Central memory CD8-positive, alpha-beta T cell (primary cell): ENCODE measurements around the gene GH2.
"Not testable (repeated sequence)": the region's sequence is repeated elsewhere in the genome, so short reads cannot be mapped to it uniquely, and the experiment has no call there.

Experiments used
- ATAC-seq: fragments of 150-1000 bp; cut with Tn5 transposase; replicated peaks from 2 replicates; pipeline ENCODE4 v1.10.0; 2022; ENCODE audit warnings: mild to moderate bottlenecking, moderate FRiP score, moderate number of reproducible peaks; ENCODE audit not compliant: poor library complexity, severe bottlenecking; ENCODE audit errors: extremely low read depth
- DNase-seq, 2 donors: peaks; one replicate each; pipeline ENCODE4 v3.0.0; 2021; ENCODE audit warnings: low spot score in 2 of 2
- H3K27ac Mint-ChIP-seq: one replicate; pipeline ENCODE4 v1.8.0; 2022; ENCODE audit warnings: low read depth, mild to moderate bottlenecking, moderate library complexity, mixed read lengths
- H3K27me3 Mint-ChIP-seq: one replicate; pipeline ENCODE4 v1.8.0; 2022; ENCODE audit warnings: mixed read lengths
- H3K36me3 Mint-ChIP-seq: one replicate; pipeline ENCODE4 v1.8.0; 2022; ENCODE audit warnings: mild to moderate bottlenecking, moderate library complexity, mixed read lengths; ENCODE audit not compliant: insufficient read depth
- H3K4me1 Mint-ChIP-seq: one replicate; pipeline ENCODE4 v1.8.0; 2022; ENCODE audit warnings: mixed read lengths
- H3K4me3 Mint-ChIP-seq: one replicate; pipeline ENCODE4 v1.8.0; 2022; ENCODE audit warnings: mild to moderate bottlenecking, moderate library complexity, mixed read lengths
- H3K9me3 Mint-ChIP-seq: one replicate; pipeline ENCODE4 v1.8.0; 2022; ENCODE audit warnings: mixed read lengths

Gene GH2

DNA sequence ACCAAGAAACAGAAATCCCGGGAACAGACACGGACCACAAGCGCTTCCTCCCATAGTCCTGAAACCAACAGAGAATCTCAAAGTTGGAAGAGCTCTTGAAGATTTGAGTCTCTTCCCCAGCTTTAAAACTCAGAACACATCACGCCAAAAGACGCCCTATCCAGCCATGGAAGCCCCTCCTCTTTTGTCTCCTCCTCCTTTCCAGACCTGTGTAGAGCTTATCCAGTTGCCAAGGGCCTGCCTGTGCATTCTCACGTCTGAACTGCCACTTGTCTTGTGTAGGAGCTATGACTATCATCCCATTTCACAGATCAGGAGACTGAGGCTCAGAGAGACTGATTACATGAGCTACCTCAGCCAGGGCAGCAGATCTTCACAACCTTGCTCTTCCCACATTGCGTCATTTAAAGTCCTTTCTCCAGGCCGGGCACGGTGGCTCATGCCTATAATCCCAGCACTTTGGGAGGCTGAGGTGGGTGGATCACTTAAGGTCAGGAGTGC lies 932 bp upstream of the GH2 start:
- not testable (repeated sequence) for H3K9me3 Mint-ChIP-seq, H3K4me3 Mint-ChIP-seq, H3K27me3 Mint-ChIP-seq, H3K36me3 Mint-ChIP-seq, H3K4me1 Mint-ChIP-seq, ATAC-seq, DNase-seq, H3K27ac Mint-ChIP-seq

DNA sequence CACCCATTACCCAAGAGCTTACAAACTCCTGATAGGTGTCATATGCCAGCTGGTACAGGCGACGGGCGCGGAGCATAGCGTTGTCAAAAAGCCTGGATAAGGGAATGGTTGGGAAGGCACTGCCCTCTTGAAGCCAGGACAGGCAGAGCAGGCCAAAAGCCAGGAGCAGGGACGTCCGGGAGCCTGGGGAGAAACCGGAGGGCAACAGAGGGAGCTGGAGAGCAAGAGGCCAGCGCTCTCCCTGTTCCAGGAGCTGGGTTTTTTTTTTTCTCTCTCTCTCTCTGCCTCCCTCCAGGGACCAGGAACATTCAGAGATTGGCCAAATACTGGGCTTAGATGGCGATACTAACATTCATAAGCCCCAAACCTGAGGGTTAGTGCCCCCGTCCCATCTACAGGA lies 407 bp downstream of the GH2 start:
- not testable (repeated sequence) for H3K9me3 Mint-ChIP-seq, DNase-seq, H3K36me3 Mint-ChIP-seq, H3K4me3 Mint-ChIP-seq, H3K27ac Mint-ChIP-seq, H3K27me3 Mint-ChIP-seq, H3K4me1 Mint-ChIP-seq, ATAC-seq

DNA sequence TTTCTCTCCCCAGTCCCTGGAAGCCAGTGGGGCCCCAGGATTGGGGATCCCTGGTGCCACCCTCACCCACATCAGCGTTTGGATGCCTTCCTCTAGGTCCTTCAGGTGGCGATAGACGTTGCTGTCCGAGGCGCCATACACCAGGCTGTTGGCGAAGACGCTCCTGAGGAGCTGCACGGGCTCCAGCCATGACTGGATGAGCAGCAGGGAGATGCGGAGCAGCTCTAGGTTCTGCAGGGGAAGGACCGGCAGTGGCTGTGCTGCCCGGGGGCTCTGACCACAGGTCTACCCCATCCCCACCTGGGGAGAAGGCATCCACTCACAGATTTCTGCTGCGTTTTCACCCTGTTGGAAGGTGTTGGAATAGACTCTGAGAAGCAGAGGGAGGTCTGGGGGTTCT lies 1.0 kb downstream of the GH2 start:
- H3K36me3 Mint-ChIP-seq = no peaks in the 10 kb centered on the region
- H3K9me3 Mint-ChIP-seq = no peaks in the 10 kb centered on the region
- ATAC-seq (no peak), DNase-seq (no peak)
- H3K4me1 Mint-ChIP-seq = no peaks in the 10 kb centered on the region
- H3K4me3 Mint-ChIP-seq = no peak overlapping the region
- peaks cover 7% of the 10 kb centered on the region for H3K27me3 Mint-ChIP-seq
- H3K27ac Mint-ChIP-seq = no peak overlapping the region

DNA sequence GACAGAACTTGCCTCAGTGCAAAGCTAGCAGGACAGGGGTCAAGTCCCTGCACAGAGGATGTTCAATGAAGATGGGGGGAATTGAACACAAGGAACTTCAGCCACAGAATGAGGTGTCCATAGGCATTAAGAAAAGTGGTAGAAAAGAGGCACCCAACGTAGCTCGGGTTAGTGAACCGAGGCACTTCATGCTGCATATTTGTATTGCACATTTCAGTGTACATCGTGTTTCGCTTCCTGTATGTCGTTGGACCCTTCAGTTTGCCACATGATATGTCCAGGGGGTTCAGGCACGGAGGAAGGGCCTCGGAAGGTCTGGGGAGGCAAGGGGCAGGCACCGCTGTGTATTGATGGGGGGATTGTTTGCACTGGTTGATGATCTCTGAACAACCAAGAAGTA lies 3.3 kb downstream of the GH2 start:
- H3K36me3 Mint-ChIP-seq, H3K27ac Mint-ChIP-seq, H3K9me3 Mint-ChIP-seq, H3K27me3 Mint-ChIP-seq, ATAC-seq, H3K4me3 Mint-ChIP-seq, DNase-seq, H3K4me1 Mint-ChIP-seq: not testable (repeated sequence)

DNA sequence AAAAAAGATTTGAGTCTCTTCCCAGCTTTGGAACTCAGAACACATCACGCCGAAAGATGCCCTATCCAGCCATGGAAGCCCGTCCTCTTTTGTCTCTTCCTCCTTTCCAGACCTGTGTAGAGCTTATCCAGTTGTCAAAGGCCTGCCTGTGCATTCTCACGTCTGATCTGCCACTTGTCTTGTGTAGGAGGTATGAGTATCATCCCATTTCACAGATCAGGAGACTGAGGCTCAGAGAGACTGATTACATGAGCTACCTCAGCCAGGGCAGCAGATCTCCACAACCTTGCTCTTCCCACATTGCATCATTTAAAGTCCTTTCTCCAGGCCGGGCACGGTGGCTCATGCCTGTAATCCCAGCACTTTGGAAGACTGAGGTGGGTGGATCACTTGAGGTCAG lies 7.1 kb downstream of the GH2 start:
- H3K4me1 Mint-ChIP-seq = not testable (repeated sequence)

DNA sequence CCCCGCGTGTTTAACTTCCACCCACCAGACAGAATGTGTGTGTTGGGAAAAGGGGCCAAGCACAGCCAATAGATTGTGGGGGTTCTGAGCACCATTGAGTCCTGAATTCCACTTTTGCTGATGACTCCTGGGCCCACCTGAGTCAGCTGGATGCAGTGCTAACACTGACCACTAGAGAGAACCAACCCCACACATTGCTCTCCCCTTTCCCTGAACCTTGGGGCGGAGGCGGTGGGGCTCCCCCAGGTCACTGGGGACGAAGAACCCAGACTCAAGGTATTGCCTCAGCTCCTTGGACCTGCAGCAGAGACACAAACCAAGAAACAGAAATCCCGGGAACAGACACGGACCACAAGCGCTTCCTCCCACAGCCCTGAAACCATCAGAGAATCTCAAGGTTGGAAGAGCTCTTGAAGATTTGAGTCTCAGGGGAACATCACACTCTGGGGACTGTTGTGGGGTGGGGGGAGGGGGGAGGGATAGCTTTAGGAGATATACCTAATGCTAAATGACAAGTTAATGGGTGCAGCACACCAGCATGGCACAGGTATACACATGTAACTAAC lies 7.6 kb downstream of the GH2 start:
- not testable (repeated sequence) for ATAC-seq, DNase-seq, H3K4me3 Mint-ChIP-seq, H3K27ac Mint-ChIP-seq, H3K9me3 Mint-ChIP-seq, H3K4me1 Mint-ChIP-seq, H3K36me3 Mint-ChIP-seq, H3K27me3 Mint-ChIP-seq

More for the DNA sequence above, 7.1 kb downstream of the GH2 start:
- not testable (repeated sequence) for H3K36me3 Mint-ChIP-seq, H3K9me3 Mint-ChIP-seq, H3K27ac Mint-ChIP-seq, H3K4me3 Mint-ChIP-seq, ATAC-seq, H3K27me3 Mint-ChIP-seq, DNase-seq

DNA sequence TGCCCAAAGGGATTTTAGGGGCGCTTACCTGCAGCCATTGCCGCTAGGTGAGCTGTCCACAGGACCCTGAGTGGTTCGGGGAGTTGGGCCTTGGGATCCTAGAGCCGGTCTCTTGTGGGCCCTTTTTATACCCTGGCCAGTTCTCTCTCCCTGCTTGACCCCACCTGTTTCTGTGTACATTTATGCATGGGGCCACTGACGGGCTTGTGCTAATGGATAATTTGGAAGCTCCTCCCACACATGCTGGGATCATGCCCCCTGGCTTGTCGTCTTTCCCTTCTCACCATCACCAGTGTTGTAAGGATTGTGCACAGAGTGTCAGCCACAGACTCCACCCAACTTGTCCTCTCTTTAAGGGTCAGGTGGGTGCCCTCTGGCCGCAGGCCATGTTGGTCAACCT lies 8.2 kb downstream of the GH2 start, which contains the start of gene CSH2:
Gene CSH2 (minus strand): TSS at position 101 of the 400 bp plus-strand sequence. CDS start 63 bp downstream, at position 38.
- not testable (repeated sequence) for H3K4me3 Mint-ChIP-seq, ATAC-seq, H3K27me3 Mint-ChIP-seq, H3K27ac Mint-ChIP-seq, H3K4me1 Mint-ChIP-seq, H3K36me3 Mint-ChIP-seq, DNase-seq, H3K9me3 Mint-ChIP-seq

DNA sequence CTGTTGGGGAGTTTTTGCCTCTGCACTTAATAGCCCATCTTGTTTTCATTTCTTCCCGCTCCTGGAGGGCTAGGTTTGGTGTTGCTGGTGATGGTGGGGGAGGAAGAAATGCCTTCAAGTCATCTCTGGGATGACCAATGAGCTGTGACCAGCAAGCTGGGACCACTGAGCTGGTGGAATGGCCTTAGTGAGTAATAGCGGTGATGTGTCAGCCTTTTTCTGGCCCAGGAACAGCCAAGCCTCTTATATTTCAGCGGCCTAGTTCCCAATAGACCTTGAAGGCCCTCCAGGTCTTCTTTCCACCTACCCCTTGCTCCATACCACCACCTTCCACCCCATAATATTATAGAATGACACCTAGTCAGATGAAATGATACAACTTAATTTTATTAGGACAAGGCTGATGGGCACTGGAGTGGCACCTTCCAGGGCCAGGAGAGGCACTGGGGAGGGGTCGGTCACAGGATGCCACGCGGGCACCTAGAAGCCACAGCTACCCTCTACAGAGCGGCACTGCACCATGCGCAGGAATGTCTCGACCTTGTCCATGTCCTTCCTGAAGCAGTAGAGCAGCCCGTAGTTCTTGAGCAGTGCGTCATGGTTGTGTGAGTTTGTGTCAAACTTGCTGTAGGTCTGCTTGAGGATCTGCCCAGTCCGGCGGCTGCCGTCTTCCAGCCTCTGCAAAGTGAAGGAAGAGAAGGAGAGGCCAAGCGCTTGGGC lies 9.9 kb downstream of the GH2 start:
- not testable (repeated sequence) for ATAC-seq, H3K27me3 Mint-ChIP-seq, H3K27ac Mint-ChIP-seq, H3K4me3 Mint-ChIP-seq, DNase-seq, H3K4me1 Mint-ChIP-seq, H3K9me3 Mint-ChIP-seq, H3K36me3 Mint-ChIP-seq

DNA sequence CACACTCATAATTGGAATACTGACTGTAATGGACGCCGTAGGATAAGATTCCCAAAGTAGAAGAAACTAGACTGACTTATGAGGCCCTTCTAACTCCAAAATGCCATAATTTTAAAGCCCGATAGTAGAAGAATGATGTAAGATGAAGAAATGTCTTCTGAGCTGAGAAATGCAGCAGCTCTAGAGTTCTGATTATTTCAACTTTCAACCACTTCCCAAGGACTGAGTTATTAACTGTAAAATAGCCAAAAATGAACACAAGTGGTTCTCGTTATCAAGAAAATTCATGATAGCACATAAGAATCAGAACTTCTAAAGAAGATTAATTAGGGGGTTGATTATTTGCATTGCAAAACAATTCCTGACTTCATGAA lies 11.5 kb downstream of the GH2 start:
- not testable (repeated sequence) for H3K4me3 Mint-ChIP-seq, ATAC-seq, H3K27me3 Mint-ChIP-seq, H3K9me3 Mint-ChIP-seq, H3K36me3 Mint-ChIP-seq, H3K27ac Mint-ChIP-seq, H3K4me1 Mint-ChIP-seq, DNase-seq

DNA sequence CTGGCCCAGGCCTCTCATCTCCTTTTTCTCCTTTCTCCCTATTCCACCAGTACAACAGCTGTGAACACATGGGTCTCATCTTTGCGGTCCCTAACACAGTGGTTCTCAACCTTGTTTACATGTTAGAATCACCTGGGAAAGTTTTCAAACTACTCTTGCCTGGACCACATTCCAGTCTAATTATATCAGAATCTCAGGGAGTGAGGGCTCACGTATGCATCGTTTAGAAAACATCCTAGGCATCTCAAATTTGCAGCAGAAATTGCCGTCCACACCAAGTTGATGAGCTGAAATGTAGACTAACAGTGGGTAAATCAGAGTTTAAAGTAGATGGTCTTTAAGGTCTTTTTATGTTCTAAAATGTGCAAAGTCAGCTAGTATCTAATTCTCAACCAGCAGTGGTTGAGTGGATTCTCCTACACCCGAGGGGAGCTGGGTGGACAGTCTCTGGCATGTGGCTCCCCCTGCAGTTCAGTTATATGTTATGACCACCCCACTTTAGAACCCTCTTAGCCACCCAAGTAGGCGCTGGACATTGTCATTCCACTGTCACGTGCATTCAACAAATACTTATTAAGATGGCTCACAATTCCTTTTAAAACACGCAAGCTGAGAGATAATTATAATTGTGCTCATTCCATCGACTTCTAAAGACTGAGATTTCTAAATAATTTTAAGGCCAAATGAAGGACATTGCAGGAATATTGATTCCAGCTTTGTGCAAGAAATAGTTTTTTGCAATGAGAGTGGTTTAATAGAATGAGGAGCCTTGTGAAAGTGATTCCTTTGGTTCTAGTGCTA lies 12.1 kb downstream of the GH2 start:
- not testable (repeated sequence) for H3K27me3 Mint-ChIP-seq, H3K27ac Mint-ChIP-seq, H3K4me1 Mint-ChIP-seq, H3K9me3 Mint-ChIP-seq, ATAC-seq, DNase-seq, H3K4me3 Mint-ChIP-seq, H3K36me3 Mint-ChIP-seq

DNA sequence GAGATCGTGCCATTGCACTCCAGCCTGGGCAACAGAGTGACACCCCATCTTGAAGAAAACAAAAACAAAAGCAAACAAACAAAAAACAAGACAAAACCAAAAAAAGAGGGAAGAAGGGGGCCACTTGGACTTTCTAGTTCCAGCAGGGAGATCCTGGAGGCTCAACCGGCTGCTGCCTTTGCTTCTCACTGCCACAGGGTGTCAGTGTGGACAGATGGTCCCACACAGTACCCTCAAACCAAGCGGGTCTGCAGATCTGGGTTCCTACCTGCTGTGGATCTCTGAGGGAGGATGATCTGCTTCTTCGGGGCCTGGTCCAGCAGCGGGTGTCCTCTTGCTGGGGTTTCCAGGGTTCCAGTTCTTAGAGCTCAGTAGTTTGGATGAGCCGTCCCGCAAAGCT lies 15.1 kb downstream of the GH2 start:
- H3K36me3 Mint-ChIP-seq, H3K4me1 Mint-ChIP-seq, H3K27ac Mint-ChIP-seq, DNase-seq, H3K9me3 Mint-ChIP-seq, H3K4me3 Mint-ChIP-seq, H3K27me3 Mint-ChIP-seq: not testable (repeated sequence)
- peak; percentile 28 for ATAC-seq

DNA sequence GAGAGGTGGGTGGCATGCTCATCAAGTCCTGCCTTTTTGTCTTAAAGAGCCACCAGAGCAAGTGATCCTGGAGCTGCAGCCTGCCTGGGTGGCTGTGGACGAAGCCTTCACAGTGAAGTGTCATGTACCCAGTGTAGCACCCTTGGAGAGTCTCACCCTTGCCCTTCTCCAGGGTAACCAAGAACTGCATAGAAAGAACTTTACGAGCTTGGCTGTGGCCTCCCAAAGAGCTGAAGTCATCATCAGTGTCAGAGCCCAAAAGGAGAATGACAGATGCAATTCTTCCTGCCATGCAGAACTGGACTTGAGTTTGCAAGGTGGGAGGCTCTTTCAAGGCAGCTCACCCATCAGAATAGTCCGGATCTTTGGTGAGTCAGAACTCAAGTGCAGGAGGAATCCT lies 22.5 kb downstream of the GH2 start:
- H3K4me1 Mint-ChIP-seq = no peaks in the 10 kb centered on the region
- ATAC-seq (no peak), DNase-seq (no peak)
- no peak overlapping the region for H3K4me3 Mint-ChIP-seq
- no peak overlapping the region for H3K27ac Mint-ChIP-seq
- no peaks in the 10 kb centered on the region for H3K36me3 Mint-ChIP-seq
- H3K27me3 Mint-ChIP-seq = peaks cover 10% of the 10 kb centered on the region
- no peaks in the 10 kb centered on the region for H3K9me3 Mint-ChIP-seq

DNA sequence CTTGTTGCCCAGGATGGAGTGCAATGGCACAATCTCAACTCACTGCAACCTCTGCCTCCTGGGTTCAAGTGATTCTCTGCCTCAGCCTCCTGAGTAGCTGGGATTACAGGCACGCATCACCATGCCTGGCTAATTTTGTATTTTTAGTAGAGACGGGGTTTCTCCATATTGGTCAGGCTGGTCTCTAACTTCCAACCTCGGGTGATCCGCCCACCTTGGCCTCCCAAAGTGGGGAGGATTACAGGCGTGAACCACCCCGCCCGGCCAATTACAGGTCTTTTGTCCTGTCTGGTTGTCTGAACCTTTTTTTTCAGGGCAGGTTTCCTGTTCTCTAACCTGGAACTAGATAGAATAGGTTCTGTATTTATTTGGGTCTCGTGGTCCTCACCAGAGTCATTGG lies 25.3 kb downstream of the GH2 start:
- not testable (repeated sequence) for H3K36me3 Mint-ChIP-seq, H3K4me3 Mint-ChIP-seq, H3K27ac Mint-ChIP-seq, H3K4me1 Mint-ChIP-seq, DNase-seq, ATAC-seq, H3K9me3 Mint-ChIP-seq
- H3K27me3 Mint-ChIP-seq = peaks cover 10% of the 10 kb centered on the region
